ENCODE data around the gene RASGRP4. TPM values are rescaled to one million over a fixed set of nuclear protein-coding genes. Genes with fewer than 3 reads are reported as not detected.
"Not testable (repeated sequence)": the region's sequence is repeated elsewhere in the genome, so short reads cannot be mapped to it uniquely, and the experiment has no call there.

Gene RASGRP4
- polyA plus RNA-seq, 1 donor = 2.3 TPM

- DNase-seq (ENCODE audit: low read depth) = no peak
Observed at GRCh38 chr19:38448225-38448624, 22.2 kb upstream of the RASGRP4 start.

GRCh38 chr19:38445362-38445761 is 19.3 kb upstream of the RASGRP4 start:
- no peak for DNase-seq (ENCODE audit: low read depth)

- DNase-seq (ENCODE audit: low read depth) = no peak
Observed at GRCh38 chr19:38444026-38444425, 18.0 kb upstream of the RASGRP4 start.

- no peak for DNase-seq (ENCODE audit: low read depth)
Observed at GRCh38 chr19:38443458-38443999, 17.5 kb upstream of the RASGRP4 start.

- DNase-seq (ENCODE audit: low read depth) = no peak
Observed at GRCh38 chr19:38442736-38443135, 16.7 kb upstream of the RASGRP4 start.

- no peak for DNase-seq (ENCODE audit: low read depth)
Observed at GRCh38 chr19:38441657-38442348, 15.8 kb upstream of the RASGRP4 start.

- no peak for DNase-seq (ENCODE audit: low read depth)
Observed at GRCh38 chr19:38440592-38440991, 14.6 kb upstream of the RASGRP4 start.

- DNase-seq (ENCODE audit: low read depth) = no peak
Observed at GRCh38 chr19:38437917-38438316, 11.9 kb upstream of the RASGRP4 start.

- no peak for DNase-seq (ENCODE audit: low read depth)
Observed at GRCh38 chr19:38437295-38437694, 11.3 kb upstream of the RASGRP4 start.

- DNase-seq (ENCODE audit: low read depth) = peak; percentile 29
Observed at GRCh38 chr19:38434549-38435051, 8.6 kb upstream of the RASGRP4 start.

- no peak for DNase-seq (ENCODE audit: low read depth)
Observed at GRCh38 chr19:38433268-38433733, 7.3 kb upstream of the RASGRP4 start, which contains the start of gene RYR1. Gene RYR1, plus strand, starts transcription at chr19:38433691. Its CDS starts 139 bp downstream, at chr19:38433830.

GRCh38 chr19:38430931-38431330 is 4.9 kb upstream of the RASGRP4 start:
- DNase-seq (ENCODE audit: low read depth) = no peak

GRCh38 chr19:38429811-38430156 is 3.8 kb upstream of the RASGRP4 start:
- no peak for DNase-seq (ENCODE audit: low read depth)

- DNase-seq (ENCODE audit: low read depth) = no peak
Observed at GRCh38 chr19:38429055-38429810, 3.2 kb upstream of the RASGRP4 start.

- not testable (repeated sequence) for DNase-seq (ENCODE audit: low read depth)
Observed at GRCh38 chr19:38427035-38427677, 1.1 kb upstream of the RASGRP4 start.

GRCh38 chr19:38425222-38425809 is 703 bp downstream of the RASGRP4 start:
- no peak for DNase-seq (ENCODE audit: low read depth)

- DNase-seq (ENCODE audit: low read depth) = no peak
Observed at GRCh38 chr19:38424272-38424671, 1.7 kb downstream of the RASGRP4 start.

- no peak for DNase-seq (ENCODE audit: low read depth)
Observed at GRCh38 chr19:38422438-38422837, 3.6 kb downstream of the RASGRP4 start.

GRCh38 chr19:38421856-38422255 is 4.2 kb downstream of the RASGRP4 start:
- DNase-seq (ENCODE audit: low read depth) = no peak

- DNase-seq (ENCODE audit: low read depth) = no peak
Observed at GRCh38 chr19:38420935-38421334, 5.1 kb downstream of the RASGRP4 start.

All from forelimb muscle (tissue), 1 donor.